GM21717 (cell line): ENCODE measurements around the gene TET1.
"Not testable (repeated sequence)": the region's sequence is repeated elsewhere in the genome, so short reads cannot be mapped to it uniquely, and the experiment has no call there.

Experiments
- ATAC-seq: cut with Tn5 transposase; IDR thresholded peaks from one replicate; pipeline ENCODE4 v1.9.1; 2021; ENCODE audit warnings: mild to moderate bottlenecking, moderate library complexity; ENCODE audit not compliant: unreplicated experiment

TET1 gene

GRCh38 chr10:68606918-68607317 lies 46.8 kb downstream of the TET1 start:
- ATAC-seq: no peak

- not testable (repeated sequence) for ATAC-seq
Measured at GRCh38 chr10:68610023-68610422, 49.9 kb downstream of the TET1 start.

- no peak for ATAC-seq
Measured at GRCh38 chr10:68611227-68611626, 51.1 kb downstream of the TET1 start.

DNA sequence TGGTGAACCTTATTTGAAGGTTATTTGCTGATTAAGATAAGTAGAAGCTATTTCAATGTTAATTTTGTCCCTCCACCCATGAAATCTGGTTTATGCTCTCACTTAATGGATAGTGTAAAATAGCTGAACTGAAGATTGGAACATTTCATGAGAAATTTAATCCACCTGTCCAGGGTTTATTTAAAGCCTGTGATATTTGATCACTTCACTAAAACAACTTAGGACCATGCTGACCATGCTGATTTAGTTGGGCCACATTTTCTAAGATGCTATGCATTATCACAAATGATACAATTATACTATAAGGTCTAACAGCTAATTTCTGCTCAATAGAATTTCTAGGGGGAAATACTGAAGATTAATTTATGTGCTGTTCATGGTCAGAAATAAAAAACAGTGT lies 53.8 kb downstream of the TET1 start:
- ATAC-seq: not testable (repeated sequence)

GRCh38 chr10:68617691-68618090 lies 57.6 kb downstream of the TET1 start:
- not testable (repeated sequence) for ATAC-seq

GRCh38 chr10:68618234-68618633 lies 58.1 kb downstream of the TET1 start:
- no peak for ATAC-seq

DNA sequence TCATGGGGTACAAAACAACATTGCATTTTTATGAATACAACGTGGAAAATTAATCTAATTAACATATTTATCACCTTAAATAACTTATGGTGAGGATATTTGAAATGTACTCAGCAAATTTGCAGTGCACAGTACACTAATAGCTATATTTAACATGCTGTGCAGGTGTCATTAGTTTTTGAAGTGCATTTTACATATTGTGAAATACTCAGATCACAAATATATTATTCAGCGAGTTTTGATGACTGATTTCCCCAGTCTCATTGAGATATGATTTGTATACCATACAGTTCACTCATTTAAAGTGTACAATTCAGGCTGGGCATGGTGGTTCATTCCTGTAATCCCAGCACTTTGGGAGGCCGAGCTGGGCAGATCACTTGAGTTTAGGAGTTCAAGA lies 59.5 kb downstream of the TET1 start:
- no peak for ATAC-seq

DNA sequence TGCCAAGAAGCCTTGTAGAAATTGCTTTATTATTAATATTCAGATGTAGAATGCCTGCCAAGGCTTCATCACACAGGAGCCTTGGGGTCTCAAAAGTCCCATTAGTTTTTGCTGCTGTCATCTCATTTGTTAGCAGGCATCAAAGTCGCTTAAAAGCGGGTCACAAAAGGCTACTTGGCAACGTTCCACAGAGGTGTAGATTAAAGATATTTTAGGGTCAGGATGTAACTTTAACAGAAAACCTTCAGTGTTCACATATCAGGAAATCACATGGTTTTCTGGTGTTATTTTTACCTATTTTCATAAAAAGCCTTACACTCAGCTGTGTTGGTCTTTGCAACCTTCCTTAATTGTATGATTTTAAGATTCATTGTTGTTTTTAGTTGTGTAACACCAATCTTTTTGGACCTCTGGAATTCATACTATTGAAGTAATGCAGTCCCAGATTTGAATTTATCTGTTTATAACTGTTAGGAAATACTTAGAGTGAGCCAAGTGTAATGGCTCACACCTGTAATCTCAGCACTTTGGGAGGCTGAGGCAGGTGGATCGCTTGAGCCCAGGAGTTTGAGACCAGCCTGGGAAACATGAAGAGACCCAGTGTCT lies 65.3 kb downstream of the TET1 start:
- ATAC-seq: no peak

DNA sequence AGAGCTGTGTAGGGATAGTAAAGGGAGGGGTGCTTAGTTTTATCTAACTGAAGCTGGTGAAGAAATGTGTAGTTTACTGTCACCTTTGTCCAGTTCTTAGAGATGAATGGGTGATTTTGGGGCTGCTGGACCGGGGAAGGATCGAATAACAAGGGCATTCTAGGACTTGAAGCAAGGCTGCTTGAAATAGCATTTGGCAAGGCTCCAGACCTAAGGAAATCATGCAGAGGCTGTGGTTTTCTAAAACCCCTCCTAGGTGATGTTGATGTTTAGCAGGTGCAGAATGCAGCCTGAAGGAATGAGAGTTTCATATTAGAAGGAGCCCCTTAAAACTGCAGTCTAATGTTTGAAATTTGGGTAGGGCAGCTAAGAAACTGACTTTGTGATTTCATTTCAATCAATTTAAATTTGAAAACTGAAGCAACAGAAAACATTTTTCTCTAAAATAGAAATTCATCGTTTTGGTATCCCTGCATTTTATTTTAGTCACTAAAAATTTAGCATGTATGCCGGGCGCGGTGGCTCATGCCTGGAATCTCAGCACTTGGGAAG lies 68.5 kb downstream of the TET1 start:
- no peak for ATAC-seq

GRCh38 chr10:68632271-68632560 lies 72.1 kb downstream of the TET1 start:
- ATAC-seq: not testable (repeated sequence)

GRCh38 chr10:68633281-68633680 lies 73.1 kb downstream of the TET1 start:
- ATAC-seq: no peak

DNA sequence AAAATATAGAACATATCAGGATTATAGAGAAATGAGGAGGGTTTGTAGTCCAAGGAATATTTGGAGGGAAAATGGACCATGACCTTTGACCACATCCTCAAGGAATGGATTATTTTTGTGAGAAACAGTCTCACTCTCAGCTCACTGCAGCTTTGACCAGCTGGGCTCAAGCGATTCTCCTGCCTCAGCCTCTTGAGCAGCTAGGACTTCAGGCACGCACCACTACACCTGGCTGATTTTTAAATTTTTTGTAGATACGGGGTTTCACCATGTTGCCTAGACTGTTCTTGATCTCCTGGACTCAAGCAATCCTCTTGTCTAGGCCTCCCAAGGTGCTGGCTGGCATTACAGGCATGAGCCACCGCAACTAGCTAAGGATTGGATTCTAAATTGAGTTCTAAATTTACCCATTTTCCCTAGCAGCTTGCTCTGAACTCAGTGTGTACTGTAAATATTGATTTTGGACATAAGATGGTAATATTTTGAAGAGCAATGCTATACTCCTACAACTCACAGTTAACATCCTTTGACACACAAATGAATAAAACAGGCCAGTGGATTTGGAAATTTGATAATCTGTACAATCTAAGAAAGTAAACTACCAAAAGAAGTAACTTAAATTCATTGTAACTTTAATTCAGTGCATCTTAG lies 73.8 kb downstream of the TET1 start:
- ATAC-seq: no peak

GRCh38 chr10:68636335-68636734 lies 76.2 kb downstream of the TET1 start:
- no peak for ATAC-seq

- not testable (repeated sequence) for ATAC-seq
Measured at GRCh38 chr10:68643550-68643949, 83.4 kb downstream of the TET1 start.

- no peak for ATAC-seq
Measured at GRCh38 chr10:68647672-68648341, 87.7 kb downstream of the TET1 start.

DNA sequence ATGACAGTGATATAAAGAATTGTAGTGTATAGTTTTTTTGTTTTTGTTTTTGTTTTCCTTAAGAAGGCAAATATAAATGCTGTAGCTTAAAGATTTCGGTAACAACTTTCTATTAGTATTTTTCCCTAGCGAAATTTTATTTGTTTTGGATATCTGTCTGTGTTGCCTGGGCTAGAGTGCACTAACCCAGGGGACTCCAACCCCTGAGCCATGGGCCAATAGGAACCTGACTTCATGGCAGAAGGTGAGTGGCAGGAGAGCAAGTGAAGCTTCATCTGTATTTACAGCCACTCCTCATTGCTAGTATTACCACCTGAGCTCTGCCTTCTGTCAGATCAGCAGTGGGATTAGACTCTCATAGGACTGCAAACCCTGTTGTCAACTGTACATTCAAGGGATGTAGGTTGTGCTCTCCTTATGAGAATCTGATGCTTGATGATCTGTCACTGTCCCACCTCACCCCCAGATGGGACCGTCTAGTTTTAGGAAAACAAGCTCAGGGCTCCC lies 95.5 kb downstream of the TET1 start:
- no peak for ATAC-seq

DNA sequence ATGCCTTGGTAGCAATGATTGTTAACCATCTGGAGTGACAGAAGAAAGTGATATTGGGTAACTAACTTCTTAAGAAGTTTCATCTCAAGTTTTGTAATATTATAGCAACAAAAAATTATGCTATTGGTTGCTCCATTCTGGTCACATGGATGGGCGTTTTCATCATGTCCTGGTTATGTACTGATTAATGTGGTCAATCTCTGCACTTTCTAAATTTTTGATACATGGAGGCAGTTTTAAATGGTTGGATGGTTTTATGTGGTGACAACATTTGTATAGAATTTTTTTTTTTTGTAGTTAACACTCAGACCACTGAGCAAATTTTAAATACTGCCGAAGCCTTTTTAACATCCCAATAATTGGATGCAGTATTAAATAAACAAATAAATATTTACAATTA lies 105.7 kb downstream of the TET1 start:
- no peak for ATAC-seq

DNA sequence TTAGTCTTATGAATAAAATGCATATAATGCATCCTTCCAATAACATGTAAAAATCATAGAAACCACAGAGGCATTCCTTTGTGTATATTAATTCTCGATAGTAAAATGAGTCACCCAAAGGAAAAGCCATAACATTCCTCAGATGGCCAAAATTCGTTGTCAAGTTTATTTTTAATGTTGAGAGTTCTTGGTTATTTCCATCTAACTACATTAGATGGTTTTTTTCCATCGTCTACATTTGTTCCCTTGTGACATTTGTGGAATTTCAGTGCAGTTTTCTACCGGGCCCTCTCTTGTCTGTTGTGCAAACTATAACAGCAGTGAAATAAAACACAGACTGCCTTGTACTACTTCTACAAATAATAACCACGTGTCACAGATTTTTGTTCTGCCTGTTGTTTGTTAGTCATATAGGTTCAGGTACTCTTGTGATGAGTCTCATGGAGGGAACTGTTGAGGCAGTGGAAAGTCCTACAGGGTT lies 106.2 kb downstream of the TET1 start:
- no peak for ATAC-seq

- no peak for ATAC-seq
Measured at GRCh38 chr10:68668231-68668630, 108.1 kb downstream of the TET1 start.

GRCh38 chr10:68668972-68669371 lies 108.8 kb downstream of the TET1 start:
- ATAC-seq: no peak

GRCh38 chr10:68684413-68684812 lies 124.3 kb downstream of the TET1 start:
- no peak for ATAC-seq

DNA sequence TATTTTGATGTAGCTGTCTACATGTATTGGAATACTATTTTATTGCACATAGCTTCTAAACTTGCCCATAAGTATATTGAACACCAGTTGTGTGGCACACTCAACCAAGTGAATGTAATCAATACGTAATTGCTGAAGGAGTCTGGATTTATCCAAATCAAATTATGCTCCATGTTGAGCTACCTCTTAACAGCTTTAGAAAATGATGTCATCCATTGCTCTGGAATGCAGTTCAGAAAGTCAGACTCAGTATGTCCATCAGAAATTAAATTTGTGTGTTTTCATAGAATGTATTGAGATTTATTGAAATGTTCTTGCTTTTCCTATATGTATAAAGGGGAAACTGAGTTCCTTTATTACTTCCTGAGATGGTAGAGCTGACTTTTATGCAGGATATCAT lies 135.9 kb downstream of the TET1 start:
- no peak for ATAC-seq
